HG03378 (cell line): ENCODE results near the gene NRXN3.

ENCODE experiments used
- ATAC-seq: cut with Tn5 transposase; IDR thresholded peaks from one replicate; pipeline ENCODE4 v1.9.1; 2021; ENCODE audit warnings: mild to moderate bottlenecking, moderate library complexity; ENCODE audit not compliant: unreplicated experiment

The NRXN3 gene

GRCh38 chr14:79878785-79879184 lies 1708.6 kb downstream of the NRXN3 start:
- ATAC-seq, result no peak

GRCh38 chr14:79881299-79881698 lies 1711.1 kb downstream of the NRXN3 start:
- no peak for ATAC-seq

- no peak for ATAC-seq
Measured at GRCh38 chr14:79890527-79890926, 1720.4 kb downstream of the NRXN3 start.

GRCh38 chr14:79896009-79896408 lies 1725.8 kb downstream of the NRXN3 start:
- no peak for ATAC-seq

- ATAC-seq, result no peak
Measured at GRCh38 chr14:79899610-79900009, 1729.4 kb downstream of the NRXN3 start.

GRCh38 chr14:79904497-79904896 lies 1734.3 kb downstream of the NRXN3 start:
- ATAC-seq, result no peak

- ATAC-seq, result no peak
Measured at GRCh38 chr14:79906994-79907393, 1736.8 kb downstream of the NRXN3 start.

GRCh38 chr14:79910086-79910485 lies 1739.9 kb downstream of the NRXN3 start:
- ATAC-seq, result no peak

- ATAC-seq, result no peak
Measured at GRCh38 chr14:79911744-79912143, 1741.6 kb downstream of the NRXN3 start.

- ATAC-seq, result no peak
Measured at GRCh38 chr14:79914595-79914994, 1744.4 kb downstream of the NRXN3 start.

GRCh38 chr14:79915406-79915805 lies 1745.2 kb downstream of the NRXN3 start:
- no peak for ATAC-seq

- no peak for ATAC-seq
Measured at GRCh38 chr14:79916281-79916680, 1746.1 kb downstream of the NRXN3 start.

- ATAC-seq, result no peak
Measured at GRCh38 chr14:79916892-79917291, 1746.7 kb downstream of the NRXN3 start.
